Stimulated activated CD4-positive, alpha-beta T cell treated with anti-CD3 and anti-CD28 coated beads, Interleukin-15, amount 100 ng/mL, for 48 hours (primary cell): ENCODE data around the gene SIAH3.
"Not testable (repeated sequence)": the region's sequence is repeated elsewhere in the genome, so short reads cannot be mapped to it uniquely, and the experiment has no call there.

Experiments
- DNase-seq, 2 donors: peaks; one replicate each; pipeline ENCODE4 v3.0.0-alpha.2; 2020; ENCODE audit warnings: low read depth in 2 of 2

Gene SIAH3, protein sequence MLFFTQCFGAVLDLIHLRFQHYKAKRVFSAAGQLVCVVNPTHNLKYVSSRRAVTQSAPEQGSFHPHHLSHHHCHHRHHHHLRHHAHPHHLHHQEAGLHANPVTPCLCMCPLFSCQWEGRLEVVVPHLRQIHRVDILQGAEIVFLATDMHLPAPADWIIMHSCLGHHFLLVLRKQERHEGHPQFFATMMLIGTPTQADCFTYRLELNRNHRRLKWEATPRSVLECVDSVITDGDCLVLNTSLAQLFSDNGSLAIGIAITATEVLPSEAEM

GRCh38 chr13:45851171-45851921, at the start of gene SIAH3:
TSS of gene SIAH3 (minus strand) at chr13:45851753. CDS start at chr13:45851629, 124 bp downstream.
- DNase-seq: no peak

DNA sequence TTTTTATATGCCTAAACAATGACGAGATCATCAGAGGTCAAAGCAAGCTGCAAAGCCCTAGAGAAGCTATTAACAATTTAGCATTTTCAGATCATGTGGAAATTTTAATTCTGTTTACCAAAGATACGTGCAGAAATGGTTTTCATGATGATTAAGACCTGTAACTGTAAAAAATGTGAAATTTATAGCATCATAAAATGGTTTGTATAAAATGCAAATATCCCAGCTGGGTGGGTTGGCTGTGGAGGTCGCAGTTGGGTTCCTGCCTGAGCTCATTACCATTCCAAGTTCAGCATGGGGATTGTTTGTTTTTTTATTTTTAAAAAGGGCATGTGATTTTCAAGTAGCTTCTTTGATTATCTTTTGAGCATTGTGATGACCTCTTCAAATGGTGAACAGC, 47.9 kb upstream of the SIAH3 start:
- no peak for DNase-seq

GRCh38 chr13:45897562-45897961, 46.0 kb upstream of the SIAH3 start:
- DNase-seq: no peak

GRCh38 chr13:45896285-45896684, 44.7 kb upstream of the SIAH3 start:
- no peak for DNase-seq

DNA sequence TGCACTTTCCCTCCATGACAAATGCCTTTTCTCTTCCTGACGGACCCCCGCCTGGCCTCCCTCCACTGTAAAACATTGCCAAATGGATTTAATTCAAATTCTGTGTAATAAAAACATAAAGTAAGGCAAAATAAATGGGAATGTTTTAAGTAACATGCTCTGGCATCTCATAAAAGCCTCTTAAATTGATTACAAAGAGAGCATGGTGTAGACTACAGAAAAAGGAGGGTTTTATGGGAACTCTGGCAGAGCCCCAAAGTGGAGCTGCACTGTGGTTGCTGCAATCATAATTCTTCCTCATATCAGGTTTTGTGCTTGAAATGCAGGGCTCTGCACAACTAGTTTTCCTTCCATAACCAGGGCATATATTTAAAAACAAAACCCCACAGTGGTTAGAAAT, 44.3 kb upstream of the SIAH3 start:
- DNase-seq: no peak

DNA sequence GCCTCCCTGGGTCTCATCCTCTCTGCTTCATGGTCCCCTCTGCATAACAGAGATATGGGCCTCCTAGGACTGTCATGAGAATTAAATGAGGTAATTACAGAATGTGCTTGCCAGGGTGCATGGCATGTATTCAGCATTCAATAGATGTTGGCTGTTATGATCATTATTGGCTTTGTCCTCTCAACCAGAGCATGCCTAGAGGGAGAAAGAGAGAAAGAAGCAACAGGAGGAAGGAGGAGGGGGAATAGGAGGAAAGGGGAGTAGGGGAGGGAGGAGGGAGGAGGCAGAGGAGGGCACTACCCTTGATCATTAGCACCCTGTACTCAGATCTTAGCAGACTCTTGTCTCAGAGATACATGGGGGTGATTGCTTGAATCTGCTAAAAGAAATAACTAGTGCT, 41.0 kb upstream of the SIAH3 start:
- DNase-seq: no peak

DNA sequence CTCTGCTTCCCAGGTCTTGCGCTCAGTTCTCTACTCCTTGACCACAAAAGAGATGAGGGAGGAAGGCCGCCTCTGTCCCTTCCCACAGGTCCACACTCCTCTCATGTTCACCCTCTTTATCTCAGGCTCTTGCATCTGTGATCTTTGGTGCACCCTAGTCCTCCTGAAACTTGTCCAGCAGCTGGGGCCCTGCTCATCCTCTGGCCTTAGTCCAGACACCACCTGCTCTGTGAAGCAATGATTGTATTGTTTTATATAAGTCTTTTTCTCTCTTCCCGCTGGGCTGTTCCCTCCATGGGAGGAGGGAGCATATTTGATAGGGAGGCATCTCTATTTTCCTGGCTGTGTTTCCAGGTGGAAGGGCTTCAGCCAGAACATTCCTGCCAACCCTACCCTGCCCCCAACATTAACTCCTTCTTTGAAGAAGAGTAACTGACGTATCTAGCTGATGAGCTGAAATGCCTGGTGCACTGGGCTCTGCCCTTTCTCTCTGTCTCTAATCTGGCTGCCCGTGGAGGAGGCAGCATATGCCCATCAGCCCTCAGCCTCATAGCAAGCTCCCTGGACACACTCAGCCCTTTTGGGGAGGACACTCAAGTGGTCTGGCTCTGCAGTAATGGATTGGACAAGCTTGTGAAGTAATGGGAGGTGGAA, 38.2 kb upstream of the SIAH3 start:
- no peak for DNase-seq

DNA sequence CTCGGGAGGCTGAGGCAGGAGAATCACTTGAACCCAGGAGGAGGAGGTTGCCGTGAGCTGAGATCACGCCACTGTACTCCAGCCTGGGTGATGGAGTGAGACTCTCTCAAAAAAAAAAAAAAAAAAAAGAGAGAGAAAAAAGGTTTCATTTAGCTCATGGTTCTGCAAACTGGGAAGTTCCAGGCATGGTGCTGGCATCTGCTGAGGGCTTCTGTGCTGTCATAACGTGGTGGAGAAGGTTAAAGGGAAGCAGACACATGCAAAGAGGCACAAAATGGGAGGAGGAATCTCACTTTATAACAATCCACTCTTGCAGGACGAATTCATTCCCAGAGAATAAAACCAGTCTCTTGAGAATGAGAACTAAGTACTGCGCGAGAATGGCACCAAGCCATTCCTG, 34.9 kb upstream of the SIAH3 start:
- DNase-seq: no peak

GRCh38 chr13:45885194-45885593, 33.6 kb upstream of the SIAH3 start:
- no peak for DNase-seq

GRCh38 chr13:45882626-45883025, 31.1 kb upstream of the SIAH3 start:
- DNase-seq: no peak

- DNase-seq: no peak
These were observed 29.8 kb upstream of the SIAH3 start for GRCh38 chr13:45881353-45881752.

- no peak for DNase-seq
These were observed 28.7 kb upstream of the SIAH3 start for GRCh38 chr13:45880242-45880641.

DNA sequence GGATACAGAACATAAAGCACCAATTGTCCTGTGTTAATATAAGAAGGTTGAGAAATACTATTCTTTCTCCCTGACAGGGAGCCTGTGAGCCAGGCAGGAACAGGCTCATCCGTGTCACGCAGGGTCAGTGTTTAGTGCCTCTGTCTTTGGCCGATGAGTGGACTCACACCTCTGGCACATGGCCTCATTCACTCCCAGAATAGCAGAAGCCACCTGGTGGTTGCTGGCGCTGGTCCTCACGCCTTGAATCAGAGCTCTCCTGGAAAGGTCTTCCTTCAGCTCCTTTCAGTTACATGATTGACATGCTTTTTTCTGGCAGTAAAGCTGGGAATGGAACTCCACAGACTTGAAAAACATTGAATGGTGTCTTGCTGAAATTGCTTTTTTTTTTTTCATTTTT, 28.1 kb upstream of the SIAH3 start:
- DNase-seq: no peak

DNA sequence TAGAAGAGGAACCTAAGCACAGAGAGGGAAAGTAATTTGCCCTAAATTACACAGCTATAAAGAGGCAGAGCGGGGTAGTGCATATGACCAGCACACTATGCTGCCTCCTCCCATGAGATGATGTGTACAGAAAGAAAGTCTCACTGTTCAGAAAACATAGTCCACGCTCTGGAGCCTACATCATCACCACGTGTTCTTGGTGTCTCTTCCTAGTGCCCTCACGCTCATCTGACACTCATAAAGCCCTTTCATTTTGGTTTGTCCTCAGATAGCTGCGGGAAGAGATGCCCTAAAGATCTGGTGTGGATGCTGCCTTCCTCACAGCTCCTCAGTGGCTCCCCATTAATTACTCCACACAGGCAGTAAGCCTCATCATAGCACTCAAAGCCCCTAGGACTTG, 27.4 kb upstream of the SIAH3 start:
- no peak for DNase-seq

- no peak for DNase-seq
These were observed 25.2 kb upstream of the SIAH3 start for GRCh38 chr13:45876781-45877180.

GRCh38 chr13:45875951-45876350, 24.4 kb upstream of the SIAH3 start:
- no peak for DNase-seq

- DNase-seq: no peak
These were observed 22.2 kb upstream of the SIAH3 start for GRCh38 chr13:45873491-45874325.

DNA sequence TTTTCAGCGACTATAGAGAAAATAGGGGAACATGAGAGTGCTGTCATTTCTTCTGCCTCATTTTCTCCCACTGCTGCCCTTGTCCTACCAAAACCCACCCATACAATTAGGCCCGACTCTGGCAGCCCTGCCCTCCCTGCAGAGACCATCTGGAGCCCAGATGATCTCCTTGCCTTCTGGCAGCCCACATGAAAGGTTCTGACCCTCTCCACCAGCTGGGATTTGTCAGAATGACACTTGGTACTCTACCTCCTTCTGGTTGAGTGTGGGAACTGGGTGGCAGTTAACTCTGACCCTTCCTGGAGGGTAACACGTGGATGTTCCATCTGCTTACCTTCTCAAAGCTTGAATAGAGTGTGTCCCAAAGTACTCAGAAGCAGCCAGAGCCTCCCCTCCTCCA, 21.0 kb upstream of the SIAH3 start:
- no peak for DNase-seq

DNA sequence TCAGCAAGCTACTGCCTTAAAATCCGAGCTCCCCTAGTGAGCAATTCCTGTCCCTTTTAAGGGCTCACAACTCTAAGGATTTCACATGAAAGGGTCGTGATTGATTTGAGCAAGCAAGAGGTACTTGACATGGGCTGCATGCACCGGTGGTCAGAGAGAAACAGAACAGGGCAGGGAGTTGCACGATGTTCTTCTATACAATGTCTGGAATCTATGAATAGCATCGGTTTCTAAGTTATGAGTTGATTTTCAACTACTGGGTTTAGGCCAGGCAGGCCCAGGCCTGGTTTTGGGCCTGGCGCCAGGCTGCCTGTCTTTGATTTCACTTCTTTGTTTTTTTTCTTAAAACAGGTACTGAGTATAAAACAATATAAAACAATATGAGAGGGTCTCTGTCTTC, 19.6 kb upstream of the SIAH3 start:
- not testable (repeated sequence) for DNase-seq

DNA sequence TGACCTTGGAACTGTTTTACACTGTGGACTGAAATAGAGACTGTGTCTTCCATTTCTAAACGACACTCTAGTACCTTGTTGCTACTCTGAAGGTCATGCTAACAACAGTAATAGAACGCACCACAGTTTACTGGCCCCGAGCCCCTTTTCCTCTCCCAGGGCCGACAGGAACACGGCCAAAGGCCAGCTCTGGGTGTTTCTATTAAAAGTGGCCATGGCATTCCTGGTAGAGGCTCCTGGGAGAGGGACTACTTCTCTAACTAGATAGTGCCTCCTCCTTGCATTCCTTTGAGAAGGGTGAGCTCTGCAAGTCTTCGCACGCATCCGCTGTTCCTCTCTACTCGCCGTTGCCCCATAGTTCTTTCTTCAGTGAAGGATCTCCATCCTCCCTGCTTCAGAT, 18.7 kb upstream of the SIAH3 start:
- no peak for DNase-seq

GRCh38 chr13:45865414-45865813, 13.9 kb upstream of the SIAH3 start:
- no peak for DNase-seq
